Neutrophil (primary cell): ENCODE data around the gene FGF8.

Experiments used
- H3K27ac ChIP-seq: fragments of 200-600 bp; sonication (generic); 2 replicates; pipeline ENCODE4 v1.5.1; 2016; ENCODE audit warnings: mild to moderate bottlenecking, moderate library complexity
- H3K27me3 ChIP-seq: fragments of 200-600 bp; sonication (generic); 2 replicates; pipeline ENCODE4 v1.6.0; 2016; ENCODE audit warnings: mild to moderate bottlenecking
- H3K36me3 ChIP-seq: fragments of 200-600 bp; sonication (generic); 2 replicates; pipeline ENCODE4 v1.5.1; 2017
- H3K4me1 ChIP-seq, 2 experiments: fragments of 200-600 bp in 1 of 2; sonication (generic) in 1 of 2; 1 replicate in 1 of 2; 2 replicates in 1 of 2; pipeline versions ENCODE4 v1.5.1 to v1.6.1; 2013 to 2016; ENCODE audit warnings: low read depth in 1 of 2, low read length in 1 of 2, mild to moderate bottlenecking in 1 of 2, moderate library complexity in 1 of 2; ENCODE audit not compliant: control insufficient read depth in 1 of 2, insufficient read depth in 1 of 2
- H3K4me3 ChIP-seq, 2 experiments: fragments of 200-600 bp in 1 of 2; sonication (generic) in 1 of 2; 1 replicate in 1 of 2; 2 replicates in 1 of 2; pipeline ENCODE4 v1.5.1; 2013 to 2016; ENCODE audit warnings: low read depth in 1 of 2, low read length in 1 of 2, mild to moderate bottlenecking in 1 of 2, moderate library complexity in 1 of 2
- H3K9me3 ChIP-seq: fragments of 200-600 bp; sonication (generic); 2 replicates; pipeline ENCODE4 v1.5.1; 2016
- CTCF ChIP-seq: fragments of 200-600 bp; sonication (generic); IDR thresholded peaks from 2 replicates; pipeline ENCODE4 v1.5.1; 2016; ENCODE audit warnings: antibody characterized with exemption

The FGF8 gene

GRCh38 chr10:101785801-101786200, 9.9 kb upstream of the FGF8 start:
- H3K4me3 ChIP-seq: no peak overlapping the region
- peaks cover 14% of the 10 kb centered on the region in 2 experiments for H3K4me1 ChIP-seq
- no peak for TF ChIP-seq CTCF
- peaks cover 83% of the 10 kb centered on the region for H3K36me3 ChIP-seq
- H3K27ac ChIP-seq: no peak overlapping the region
- H3K9me3 ChIP-seq: peaks cover 3% of the 10 kb centered on the region
- H3K27me3 ChIP-seq: peaks cover 8% of the 10 kb centered on the region

GRCh38 chr10:101784558-101784957, 8.6 kb upstream of the FGF8 start:
- no peak overlapping the region for H3K4me3 ChIP-seq
- TF ChIP-seq CTCF: no peak
- peaks cover 3% of the 10 kb centered on the region for H3K9me3 ChIP-seq
- H3K4me1 ChIP-seq: peaks cover 22 to 23% of the 10 kb centered on the region in 2 experiments
- H3K36me3 ChIP-seq: peaks cover 71% of the 10 kb centered on the region
- no peak overlapping the region for H3K27ac ChIP-seq
- peaks cover 20% of the 10 kb centered on the region for H3K27me3 ChIP-seq

GRCh38 chr10:101783736-101784118, 7.8 kb upstream of the FGF8 start:
- TF ChIP-seq CTCF: no peak
- Histone ChIP-seq H3K4me1 (peaks cover 31 to 32% of the 10 kb centered on the region in 2 experiments), H3K4me3 (peak overlapping the region in 1 of 2 experiments; percentile 15), H3K27ac (no peak overlapping the region), H3K27me3 (peaks cover 28% of the 10 kb centered on the region), H3K36me3 (peaks cover 62% of the 10 kb centered on the region), H3K9me3 (peaks cover 3% of the 10 kb centered on the region)

GRCh38 chr10:101782811-101783735, 7.2 kb upstream of the FGF8 start, which contains the start of gene NPM3:
TSS of gene NPM3 (minus strand) at chr10:101783446. CDS start at chr10:101783390, 56 bp downstream.
- peaks cover 3% of the 10 kb centered on the region for H3K9me3 ChIP-seq
- H3K4me1 ChIP-seq: peaks cover 33 to 34% of the 10 kb centered on the region in 2 experiments

More at GRCh38 chr10:101782811-101783735, 7.2 kb upstream of the FGF8 start, which contains the start of gene NPM3:
- H3K4me3 ChIP-seq: peak within 1 kb of the TSS; percentile 15 to 23
- TF ChIP-seq CTCF: no peak
- H3K27ac ChIP-seq: no peak within 1 kb of the TSS
- peaks cover 56% of the 10 kb centered on the region for H3K36me3 ChIP-seq
- peaks cover 35% of the 10 kb centered on the region for H3K27me3 ChIP-seq
